Right renal pelvis (tissue), 4 donors: ENCODE measurements around the gene MCFD2. TPM values are rescaled to one million over a fixed set of nuclear protein-coding genes. Genes with fewer than 3 reads are reported as not detected.

Experiments used
- DNase-seq, 4 donors: peaks; one replicate each; pipeline ENCODE4 v3.0.0-alpha.2; 2013; ENCODE audit warnings: low read depth in 4 of 4, low spot score in 3 of 4, missing footprints in 1 of 4
- polyA plus RNA-seq, 4 donors: library from polyadenylated mRNA; unstranded; fragments of 120-200 nt; gene quantifications; one replicate each; pipeline ENCODE4 v1.2.1, GENCODE V29; 2013; ENCODE audit not compliant: insufficient read length in 4 of 4

The MCFD2 gene
- polyA plus RNA-seq: 100 to 1,000 TPM in 2 of 4 donors, 10 to 100 TPM in 2; 85.1 to 108 (median 101) TPM

GRCh38 chr2:46915281-46915810 lies at the start of gene MCFD2:
TSS of gene MCFD2 (minus strand) at chr2:46915806. CDS start at chr2:46909171, 6,635 bp downstream.
- DNase-seq: peak in 1 of 4 donors; percentile 6

- DNase-seq: no peak
Observed at GRCh38 chr2:46964835-46965560, 49.4 kb upstream of the MCFD2 start.

- no peak for DNase-seq
Observed at GRCh38 chr2:46963941-46964673, 48.5 kb upstream of the MCFD2 start.

GRCh38 chr2:46963210-46963609 lies 47.6 kb upstream of the MCFD2 start:
- DNase-seq: no peak

- DNase-seq: no peak
Observed at GRCh38 chr2:46962751-46963150, 47.1 kb upstream of the MCFD2 start.

- no peak for DNase-seq
Observed at GRCh38 chr2:46960618-46961017, 45.0 kb upstream of the MCFD2 start.

- DNase-seq: no peak
Observed at GRCh38 chr2:46958431-46959017, 42.9 kb upstream of the MCFD2 start.

- no peak for DNase-seq
Observed at GRCh38 chr2:46956981-46957531, 41.5 kb upstream of the MCFD2 start.

- no peak for DNase-seq
Observed at GRCh38 chr2:46955764-46956163, 40.2 kb upstream of the MCFD2 start.

GRCh38 chr2:46954951-46955571 lies 39.5 kb upstream of the MCFD2 start:
- DNase-seq: no peak

GRCh38 chr2:46952171-46952570 lies 36.6 kb upstream of the MCFD2 start:
- DNase-seq: no peak

- DNase-seq: no peak
Observed at GRCh38 chr2:46951290-46952064, 35.9 kb upstream of the MCFD2 start.

GRCh38 chr2:46950314-46950713 lies 34.7 kb upstream of the MCFD2 start:
- no peak for DNase-seq

- no peak for DNase-seq
Observed at GRCh38 chr2:46947841-46948240, 32.2 kb upstream of the MCFD2 start.

GRCh38 chr2:46945671-46946070 lies 30.1 kb upstream of the MCFD2 start:
- no peak for DNase-seq

GRCh38 chr2:46943881-46944798 lies 28.5 kb upstream of the MCFD2 start:
- no peak for DNase-seq

GRCh38 chr2:46942891-46943626 lies 27.5 kb upstream of the MCFD2 start:
- no peak for DNase-seq

GRCh38 chr2:46942143-46942526 lies 26.5 kb upstream of the MCFD2 start:
- peak in 1 of 4 donors; percentile 5 for DNase-seq
